ENCODE results near the gene ATP8B2. TPM values are rescaled to one million over a fixed set of nuclear protein-coding genes. Genes with fewer than 3 reads are reported as not detected.
"Not testable (repeated sequence)": the region's sequence is repeated elsewhere in the genome, so short reads cannot be mapped to it uniquely, and the experiment has no call there.

The ATP8B2 gene
- total RNA-seq, 3 donors from 2014 or later: 73.1 to 74.9 (median 73.4) TPM

- H3K4me3 Mint-ChIP-seq: peak overlapping the region; percentile 76
- DNase-seq: no peak
Measured at GRCh38 chr1:154329551-154330131, 4.3 kb downstream of the ATP8B2 start.

GRCh38 chr1:154330669-154331068 is 5.3 kb downstream of the ATP8B2 start:
- H3K36me3 Mint-ChIP-seq (ENCODE audit: insufficient read depth): peaks cover 25% of the 10 kb centered on the region
- no peaks in the 10 kb centered on the region for H3K9me3 Mint-ChIP-seq
- H3K27me3 Mint-ChIP-seq (ENCODE audit: low read depth): no peaks in the 10 kb centered on the region
- peak overlapping the region; percentile 50 for H3K4me3 Mint-ChIP-seq
- no peak for DNase-seq
- no peak for ATAC-seq
- peaks cover 74% of the 10 kb centered on the region for H3K4me1 Mint-ChIP-seq (ENCODE audit: low read depth)

More at GRCh38 chr1:154329551-154330131, 4.3 kb downstream of the ATP8B2 start:
- H3K9me3 Mint-ChIP-seq: no peaks in the 10 kb centered on the region
- no peaks in the 10 kb centered on the region for H3K27me3 Mint-ChIP-seq (ENCODE audit: low read depth)
- H3K4me1 Mint-ChIP-seq (ENCODE audit: low read depth): peaks cover 65% of the 10 kb centered on the region
- peak; percentile 12 to 15 for ATAC-seq
- peaks cover 22% of the 10 kb centered on the region for H3K36me3 Mint-ChIP-seq (ENCODE audit: insufficient read depth)

DNA sequence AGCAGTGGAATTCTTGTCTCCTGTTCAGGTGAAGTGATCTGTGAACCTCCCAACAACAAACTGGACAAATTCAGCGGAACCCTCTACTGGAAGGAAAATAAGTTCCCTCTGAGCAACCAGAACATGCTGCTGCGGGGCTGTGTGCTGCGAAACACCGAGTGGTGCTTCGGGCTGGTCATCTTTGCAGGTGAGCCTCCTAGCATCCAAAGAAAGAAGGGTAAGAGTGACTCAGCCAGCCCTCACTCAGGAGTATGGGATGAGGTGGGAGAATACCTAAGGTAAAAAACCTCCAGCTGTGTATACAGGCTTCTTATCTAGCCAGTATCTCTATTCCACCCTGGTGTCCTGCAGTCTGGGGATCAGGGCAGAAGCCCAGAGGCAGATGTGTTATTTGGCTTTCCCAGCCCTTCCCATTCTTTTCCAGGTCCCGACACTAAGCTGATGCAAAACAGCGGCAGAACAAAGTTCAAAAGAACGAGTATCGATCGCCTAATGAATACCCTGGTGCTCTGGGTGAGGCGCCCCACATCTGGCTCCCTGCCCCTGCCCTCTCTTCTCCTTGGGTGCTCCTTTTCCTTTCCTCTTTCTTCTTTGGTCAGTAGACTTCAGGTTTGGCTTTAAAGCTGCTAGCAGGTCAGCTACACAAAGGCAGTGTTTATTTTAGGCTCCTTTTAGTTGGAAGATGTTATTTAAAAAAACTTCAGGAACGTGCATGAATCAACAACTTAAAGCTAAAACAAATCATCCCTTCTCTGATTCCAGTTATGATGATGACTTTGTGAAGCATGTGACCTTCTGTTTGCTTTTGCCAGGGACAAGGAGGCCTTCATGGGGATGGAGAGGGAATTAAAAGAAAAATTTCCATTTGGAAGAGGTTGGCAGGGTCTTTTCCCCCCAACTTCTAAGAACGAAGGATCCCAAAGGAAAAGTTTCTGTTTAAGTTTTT is 9.0 kb downstream of the ATP8B2 start:
- no peak for DNase-seq
- Mint-ChIP-seq H3K9me3 (no peaks in the 10 kb centered on the region), H3K4me1 (ENCODE audit: low read depth) (peaks cover 77% of the 10 kb centered on the region), H3K36me3 (ENCODE audit: insufficient read depth) (peaks cover 36% of the 10 kb centered on the region), H3K4me3 (no peak overlapping the region), H3K27me3 (ENCODE audit: low read depth) (no peaks in the 10 kb centered on the region)
- no peak for ATAC-seq

GRCh38 chr1:154335025-154335714 is 9.8 kb downstream of the ATP8B2 start:
- H3K4me3 Mint-ChIP-seq: no peak overlapping the region

GRCh38 chr1:154337253-154337894 is 12.0 kb downstream of the ATP8B2 start:
- peak overlapping the region; percentile 59 for H3K4me3 Mint-ChIP-seq
- H3K36me3 Mint-ChIP-seq (ENCODE audit: insufficient read depth): peaks cover 46% of the 10 kb centered on the region
- peaks cover 78% of the 10 kb centered on the region for H3K4me1 Mint-ChIP-seq (ENCODE audit: low read depth)
- H3K27me3 Mint-ChIP-seq (ENCODE audit: low read depth): no peaks in the 10 kb centered on the region
- no peaks in the 10 kb centered on the region for H3K9me3 Mint-ChIP-seq
- DNase-seq: no peak
- no peak for ATAC-seq

More at GRCh38 chr1:154335025-154335714, 9.8 kb downstream of the ATP8B2 start:
- Mint-ChIP-seq H3K9me3 (no peaks in the 10 kb centered on the region), H3K27me3 (ENCODE audit: low read depth) (no peaks in the 10 kb centered on the region), H3K36me3 (ENCODE audit: insufficient read depth) (peaks cover 40% of the 10 kb centered on the region), H3K4me1 (ENCODE audit: low read depth) (peaks cover 77% of the 10 kb centered on the region)
- DNase-seq: peak; percentile 90
- ATAC-seq: peak; percentile 92 to 94

DNA sequence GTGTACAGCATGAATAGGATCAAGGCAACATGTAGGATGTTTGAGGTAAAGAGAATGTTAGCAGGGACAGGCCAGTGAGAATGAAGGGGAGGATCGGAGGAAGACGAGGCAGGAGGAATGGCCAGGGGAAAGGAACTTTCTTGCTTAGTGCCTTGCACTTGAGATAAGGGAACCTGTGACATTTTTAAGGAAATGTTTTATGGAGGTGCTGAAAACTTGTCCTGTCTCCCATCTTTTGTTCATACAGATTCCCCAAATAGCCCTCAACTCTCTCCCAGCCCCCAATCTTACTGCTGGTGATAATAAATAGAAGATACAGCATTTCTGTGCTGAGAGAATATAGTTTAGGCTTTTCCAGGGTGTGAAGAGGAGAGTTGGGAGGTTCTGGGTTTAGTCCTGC is 13.6 kb downstream of the ATP8B2 start:
- Mint-ChIP-seq H3K4me3 (no peak overlapping the region), H3K36me3 (ENCODE audit: insufficient read depth) (peaks cover 49% of the 10 kb centered on the region), H3K27me3 (ENCODE audit: low read depth) (no peaks in the 10 kb centered on the region), H3K4me1 (ENCODE audit: low read depth) (peaks cover 91% of the 10 kb centered on the region), H3K9me3 (no peaks in the 10 kb centered on the region)
- DNase-seq: no peak
- ATAC-seq: no peak

GRCh38 chr1:154341366-154341765 is 16.0 kb downstream of the ATP8B2 start:
- DNase-seq; ATAC-seq; H3K4me3 Mint-ChIP-seq; H3K9me3 Mint-ChIP-seq; H3K27me3 Mint-ChIP-seq (ENCODE audit: low read depth): not testable (repeated sequence)
- peaks cover 61% of the 10 kb centered on the region for H3K36me3 Mint-ChIP-seq (ENCODE audit: insufficient read depth)
- H3K4me1 Mint-ChIP-seq (ENCODE audit: low read depth): peaks cover 95% of the 10 kb centered on the region

DNA sequence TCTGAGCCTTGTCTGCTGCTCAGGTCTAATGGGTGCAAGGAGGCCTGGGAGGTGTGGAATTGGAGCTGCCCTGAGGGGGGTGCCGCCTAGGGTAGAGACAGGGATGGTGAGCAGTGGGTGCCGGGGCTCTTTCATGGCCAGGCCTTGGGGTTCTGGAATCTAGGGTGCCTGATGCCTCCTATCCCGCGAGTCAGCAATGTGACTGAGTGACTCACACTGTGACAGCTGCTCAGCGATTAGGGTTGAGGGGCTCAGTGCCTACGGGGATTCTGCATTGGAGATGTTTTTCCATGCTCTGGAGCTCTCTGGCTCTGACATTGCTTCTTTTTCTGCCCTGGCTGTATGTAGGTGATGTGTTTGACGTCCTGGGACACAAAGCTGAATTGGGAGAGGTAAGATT is 16.8 kb downstream of the ATP8B2 start:
- ATAC-seq (peak; percentile 38 to 49), DNase-seq (no peak)
- H3K4me3 Mint-ChIP-seq: peak overlapping the region; percentile 76
- H3K4me1 Mint-ChIP-seq (ENCODE audit: low read depth): peaks cover 98% of the 10 kb centered on the region
- peaks cover 64% of the 10 kb centered on the region for H3K36me3 Mint-ChIP-seq (ENCODE audit: insufficient read depth)
- H3K9me3 Mint-ChIP-seq: no peaks in the 10 kb centered on the region
- H3K27me3 Mint-ChIP-seq (ENCODE audit: low read depth): no peaks in the 10 kb centered on the region

- DNase-seq (peak; percentile 63), ATAC-seq (peak; percentile 88 to 89)
- Mint-ChIP-seq H3K27me3 (ENCODE audit: low read depth) (no peaks in the 10 kb centered on the region), H3K36me3 (ENCODE audit: insufficient read depth) (peaks cover 62% of the 10 kb centered on the region), H3K4me1 (ENCODE audit: low read depth) (peaks cover 95% of the 10 kb centered on the region), H3K4me3 (peak overlapping the region; percentile 76), H3K9me3 (no peaks in the 10 kb centered on the region)
Measured at GRCh38 chr1:154342836-154343472, 17.6 kb downstream of the ATP8B2 start.

DNA sequence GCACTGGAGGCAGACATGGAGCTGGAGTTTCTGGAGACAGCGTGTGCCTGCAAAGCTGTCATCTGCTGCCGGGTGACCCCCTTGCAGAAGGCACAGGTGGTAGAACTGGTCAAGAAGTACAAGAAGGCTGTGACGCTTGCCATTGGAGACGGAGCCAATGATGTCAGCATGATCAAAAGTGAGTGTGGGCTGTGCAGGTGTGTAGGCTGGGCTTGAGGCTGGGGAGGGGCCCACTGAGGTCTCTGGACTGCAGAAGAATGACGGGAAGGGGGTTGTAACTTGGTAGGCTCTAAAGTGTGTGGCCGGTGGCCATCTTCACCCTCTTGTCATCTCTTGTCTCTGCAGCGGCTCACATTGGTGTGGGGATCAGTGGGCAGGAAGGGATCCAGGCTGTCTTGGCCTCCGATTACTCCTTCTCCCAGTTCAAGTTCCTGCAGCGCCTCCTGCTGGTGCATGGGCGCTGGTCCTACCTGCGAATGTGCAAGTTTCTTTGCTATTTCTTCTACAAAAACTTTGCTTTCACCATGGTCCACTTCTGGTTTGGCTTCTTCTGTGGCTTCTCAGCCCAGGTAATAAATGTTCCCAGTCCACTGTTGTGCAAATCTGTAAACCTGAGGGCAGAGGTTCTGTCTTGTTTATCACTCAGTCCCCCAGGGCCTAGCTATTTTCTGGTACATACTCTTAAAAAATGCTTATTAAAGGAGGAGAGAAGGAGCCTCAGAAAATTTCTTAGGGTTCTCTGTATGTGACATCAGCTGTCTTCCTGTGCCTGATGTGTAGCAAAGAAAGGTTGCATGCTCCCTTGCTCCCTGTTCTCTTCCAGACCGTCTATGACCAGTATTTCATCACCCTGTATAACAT is 19.9 kb downstream of the ATP8B2 start:
- Mint-ChIP-seq H3K4me3 (peak overlapping the region; percentile 76), H3K4me1 (ENCODE audit: low read depth) (peaks cover 88% of the 10 kb centered on the region)

DNA sequence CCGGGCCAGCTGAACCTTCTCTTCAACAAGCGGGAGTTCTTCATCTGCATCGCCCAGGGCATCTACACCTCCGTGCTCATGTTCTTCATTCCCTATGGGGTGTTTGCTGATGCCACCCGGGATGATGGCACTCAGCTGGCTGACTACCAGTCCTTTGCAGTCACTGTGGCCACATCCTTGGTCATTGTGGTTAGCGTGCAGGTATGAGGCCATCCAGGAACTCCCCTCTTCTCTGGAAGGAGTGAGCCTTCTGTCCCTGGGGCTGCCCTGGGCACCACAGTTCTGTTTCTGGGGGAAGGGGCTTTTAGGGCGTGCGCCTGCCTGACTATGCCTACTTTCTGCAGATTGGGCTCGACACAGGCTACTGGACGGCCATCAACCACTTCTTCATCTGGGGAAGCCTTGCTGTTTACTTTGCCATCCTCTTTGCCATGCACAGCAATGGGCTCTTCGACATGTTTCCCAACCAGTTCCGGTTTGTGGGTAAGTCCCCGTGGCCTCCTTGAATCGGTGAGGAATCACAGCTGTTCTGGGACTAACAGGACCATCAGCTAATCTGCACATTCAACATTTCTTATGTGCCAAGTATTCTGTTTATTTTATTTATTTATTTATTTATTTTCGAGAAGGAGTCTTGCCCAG is 21.1 kb downstream of the ATP8B2 start:
- peaks cover 62% of the 10 kb centered on the region for H3K36me3 Mint-ChIP-seq (ENCODE audit: insufficient read depth)
- DNase-seq: no peak
- no peak overlapping the region for H3K4me3 Mint-ChIP-seq
- ATAC-seq: no peak
- no peaks in the 10 kb centered on the region for H3K9me3 Mint-ChIP-seq
- H3K27me3 Mint-ChIP-seq (ENCODE audit: low read depth): no peaks in the 10 kb centered on the region
- H3K4me1 Mint-ChIP-seq (ENCODE audit: low read depth): peaks cover 79% of the 10 kb centered on the region

More for the DNA sequence above, 19.9 kb downstream of the ATP8B2 start:
- Mint-ChIP-seq H3K9me3 (no peaks in the 10 kb centered on the region), H3K27me3 (ENCODE audit: low read depth) (no peaks in the 10 kb centered on the region), H3K36me3 (ENCODE audit: insufficient read depth) (peaks cover 70% of the 10 kb centered on the region)
- peak; percentile 70 for DNase-seq
- ATAC-seq: peak in 1 of 2 donors; percentile 34

- peaks cover 74% of the 10 kb centered on the region for H3K4me1 Mint-ChIP-seq (ENCODE audit: low read depth)
- DNase-seq (no peak), ATAC-seq (no peak)
- H3K4me3 Mint-ChIP-seq: no peak overlapping the region
- no peaks in the 10 kb centered on the region for H3K9me3 Mint-ChIP-seq
- peaks cover 51% of the 10 kb centered on the region for H3K36me3 Mint-ChIP-seq (ENCODE audit: insufficient read depth)
- no peaks in the 10 kb centered on the region for H3K27me3 Mint-ChIP-seq (ENCODE audit: low read depth)
Measured at GRCh38 chr1:154347961-154348360, 22.6 kb downstream of the ATP8B2 start.

Data from activated T-cell treated with anti-CD3 and anti-CD28 coated beads, Interleukin-2, amount 50 U/mL, for 4 hours (primary cell).